GM21723 (cell line): ENCODE measurements around the gene ATG4A.

ENCODE experiments used
- ATAC-seq: cut with Tn5 transposase; IDR thresholded peaks from one replicate; pipeline ENCODE4 v1.9.1; 2021; ENCODE audit warnings: mild to moderate bottlenecking, moderate library complexity; ENCODE audit not compliant: unreplicated experiment

Gene ATG4A

GRCh38 chrX:108091264-108091877 lies at the start of gene ATG4A, which contains the start of gene PSMD10:
ATG4A (plus strand) TSS chrX:108091778; CDS start chrX:108091827, 49 bp downstream.
PSMD10 (minus strand) TSS chrX:108091542; CDS start chrX:108091520, 22 bp downstream.
- ATAC-seq: peak; percentile 97

GRCh38 chrX:108044554-108045256 lies 46.9 kb upstream of the ATG4A start, which contains the start of gene VSIG1:
VSIG1 (plus strand) TSS chrX:108045065; CDS start chrX:108045131, 66 bp downstream.
- ATAC-seq: no peak

- ATAC-seq: no peak
These were observed 41.9 kb upstream of the ATG4A start for GRCh38 chrX:108049649-108050048.

- ATAC-seq: no peak
These were observed 38.4 kb upstream of the ATG4A start for GRCh38 chrX:108053218-108053617.

- no peak for ATAC-seq
These were observed 36.0 kb upstream of the ATG4A start for GRCh38 chrX:108055546-108055945.

- ATAC-seq: no peak
These were observed 31.8 kb upstream of the ATG4A start for GRCh38 chrX:108059801-108060200.

GRCh38 chrX:108064001-108064400 lies 27.6 kb upstream of the ATG4A start:
- no peak for ATAC-seq

GRCh38 chrX:108064613-108065012 lies 27.0 kb upstream of the ATG4A start:
- ATAC-seq: no peak

GRCh38 chrX:108068121-108068520 lies 23.5 kb upstream of the ATG4A start:
- no peak for ATAC-seq

- ATAC-seq: no peak
These were observed 20.7 kb upstream of the ATG4A start for GRCh38 chrX:108070891-108071290.

- no peak for ATAC-seq
These were observed 20.0 kb upstream of the ATG4A start for GRCh38 chrX:108071578-108071977.

GRCh38 chrX:108072746-108073145 lies 18.8 kb upstream of the ATG4A start:
- ATAC-seq: no peak

- ATAC-seq: no peak
These were observed 10.5 kb upstream of the ATG4A start for GRCh38 chrX:108081110-108081509.

GRCh38 chrX:108087792-108088191 lies 3.8 kb upstream of the ATG4A start:
- ATAC-seq: no peak

GRCh38 chrX:108088511-108088910 lies 3.1 kb upstream of the ATG4A start:
- ATAC-seq: no peak

- peak; percentile 2 for ATAC-seq
These were observed 901 bp upstream of the ATG4A start for GRCh38 chrX:108090491-108091263.

- peak; percentile 44 for ATAC-seq
These were observed 307 bp downstream of the ATG4A start for GRCh38 chrX:108091878-108092291.

- no peak for ATAC-seq
These were observed 5.8 kb downstream of the ATG4A start for GRCh38 chrX:108097380-108097779.

GRCh38 chrX:108105473-108105872 lies 13.9 kb downstream of the ATG4A start:
- no peak for ATAC-seq

- no peak for ATAC-seq
These were observed 23.0 kb downstream of the ATG4A start for GRCh38 chrX:108114541-108114940.

GRCh38 chrX:108117988-108118387 lies 26.4 kb downstream of the ATG4A start:
- no peak for ATAC-seq

GRCh38 chrX:108121291-108121690 lies 29.7 kb downstream of the ATG4A start:
- no peak for ATAC-seq
